HCT116 (cell line): ENCODE results near the gene OTOP2. TPM values are rescaled to one million over a fixed set of nuclear protein-coding genes. Genes with fewer than 3 reads are reported as not detected.
A peak's percentile ranks its signal among the peaks of the same experiment; 100 is the strongest.

Experiments used
- ATAC-seq: fragments of 200-7000 bp; cut with Tn5 transposase; 2 replicates; pipeline ENCODE4 v1.9.1; 2020; ENCODE audit warnings: mild to moderate bottlenecking, moderate library complexity
- BruUV-seq: library from RNA; stranded (reverse); fragments of 400-500 nt; replicated peaks from 2 replicates; lab custom pipeline; 2021; lab: Mats Ljungman, UMichigan
- CTCF ChIA-PET: fragments of 300-600 bp; sonication (Branson Sonifier 250); formaldehyde crosslinking; loops from one replicate; lab custom pipeline; 2021; ENCODE audit warnings: antibody characterized with exemption; lab: Charles Lee
- POLR2A ChIA-PET: fragments of 300-600, 350-600 bp; sonication (Branson Sonifier 250); formaldehyde crosslinking; loops from one replicate; lab custom pipeline; 2021; ENCODE audit warnings: antibody characterized with exemption; lab: Charles Lee
- RAD21 ChIA-PET, 2 experiments: fragments of 300-600 bp; sonication (Branson Sonifier 250); formaldehyde crosslinking; loops; one replicate each; lab custom pipeline; 2023; ENCODE audit warnings: low total read pairs in 2 of 2; ENCODE audit not compliant: uncharacterized antibody in 2 of 2, unreplicated experiment in 2 of 2, low non-redundant PET in 1 of 2; lab: Charles Lee
- DNase-seq: peaks from one replicate; pipeline ENCODE4 v3.0.0-alpha.2; 2010; ENCODE audit warnings: low read depth, low spot score
- H2AFZ ChIP-seq: fragments of 200-600 bp; shearing (Covaris generic), sonication (generic); 2 replicates; pipeline ENCODE4 v1.6.1; 2017; ENCODE audit warnings: low read depth, mixed run types, mixed read lengths, antibody characterized with exemption, low read length; ENCODE audit not compliant: poor library complexity, severe bottlenecking
- H3K27ac ChIP-seq: 2 replicates; pipeline ENCODE4 v1.5.1; 2012; ENCODE audit warnings: low read depth, low read length
- H3K27me3 ChIP-seq: fragments of 200-600 bp; sonication (generic); 2 replicates; pipeline ENCODE4 v1.6.1; 2016; ENCODE audit warnings: mixed run types, low read length, mixed read lengths; ENCODE audit not compliant: insufficient read depth
- H3K36me3 ChIP-seq, 2 experiments: fragments of 200-500 bp in 1 of 2; fragments of 200-600 bp in 1 of 2; sonication (Bioruptor generic) in 1 of 2; sonication (generic) in 1 of 2; 2 replicates each; pipeline versions ENCODE4 v1.5.1 to v1.6.1; 2014 to 2016; ENCODE audit warnings: low read length in 2 of 2, inconsistent platforms in 1 of 2, mixed read lengths in 1 of 2, mixed run types in 1 of 2; ENCODE audit not compliant: insufficient read depth in 2 of 2, control insufficient read depth in 1 of 2
- H3K4me1 ChIP-seq, 2 experiments: fragments of 200-600 bp in 1 of 2; sonication (generic) in 1 of 2; 2 replicates each; pipeline versions ENCODE4 v1.5.1 to v1.6.1; 2012 to 2017; ENCODE audit warnings: low read length in 2 of 2, inconsistent platforms in 1 of 2, mild to moderate bottlenecking in 1 of 2, mixed read lengths in 1 of 2, mixed run types in 1 of 2, moderate library complexity in 1 of 2; ENCODE audit not compliant: insufficient read depth in 2 of 2, control insufficient read depth in 1 of 2
- H3K4me2 ChIP-seq: fragments of 200-600 bp; sonication (generic); 2 replicates; pipeline ENCODE4 v1.6.1; 2017; ENCODE audit warnings: mixed run types, low read length, mixed read lengths
- H3K4me3 ChIP-seq, 2 experiments: fragments of 200-600 bp in 1 of 2; sonication (generic) in 1 of 2; replicated peaks in 1 of 2; 2 replicates each; pipeline ENCODE4 v1.5.1; 2011 to 2016; ENCODE audit warnings: low read length in 2 of 2, control low read depth in 1 of 2, low read depth in 1 of 2, mild to moderate bottlenecking in 1 of 2, mixed read lengths in 1 of 2, mixed run types in 1 of 2
- H3K79me2 ChIP-seq: fragments of 200-600 bp; sonication (generic); 2 replicates; pipeline ENCODE4 v1.6.1; 2017; ENCODE audit warnings: mild to moderate bottlenecking, mixed run types, low read length, moderate library complexity, mixed read lengths; ENCODE audit not compliant: insufficient read depth
- H3K9ac ChIP-seq: fragments of 200-600 bp; sonication (generic); 2 replicates; pipeline ENCODE4 v1.6.1; 2016; ENCODE audit warnings: low read length, mixed read lengths
- H3K9me2 ChIP-seq: fragments of 200-600 bp; sonication (generic), shearing (Covaris generic); 2 replicates; pipeline ENCODE4 v1.6.1; 2017; ENCODE audit warnings: mixed run types, mild to moderate bottlenecking, moderate library complexity; ENCODE audit not compliant: insufficient read depth
- H3K9me3 ChIP-seq, 2 experiments: fragments of 200-500 bp in 1 of 2; fragments of 200-600 bp in 1 of 2; sonication (Bioruptor generic) in 1 of 2; sonication (generic) in 1 of 2; 2 replicates each; pipeline ENCODE4 v1.6.1; 2014 to 2017; ENCODE audit warnings: low read length in 2 of 2, mixed read lengths in 2 of 2, inconsistent platforms in 1 of 2, low read depth in 1 of 2, mild to moderate bottlenecking in 1 of 2, mixed run types in 1 of 2, moderate library complexity in 1 of 2; ENCODE audit not compliant: control insufficient read depth in 1 of 2, insufficient read depth in 1 of 2
- H4K20me1 ChIP-seq: fragments of 200-600 bp; sonication (generic), shearing (Covaris generic); 2 replicates; pipeline ENCODE4 v1.6.1; 2017; ENCODE audit warnings: mixed run types, mild to moderate bottlenecking, moderate library complexity; ENCODE audit not compliant: insufficient read depth
- EGR1 ChIP-seq: IDR thresholded peaks from 2 replicates; pipeline ENCODE4 v1.6.1; 2012; ENCODE audit warnings: low read depth
- ELF1 ChIP-seq: IDR thresholded peaks from 2 replicates; pipeline ENCODE4 v1.6.1; 2012; ENCODE audit warnings: low read depth, borderline replicate concordance
- EZH2 ChIP-seq: fragments of 200-600 bp; sonication (generic); IDR thresholded peaks from 2 replicates; pipeline ENCODE4 v1.6.1; 2017; ENCODE audit warnings: antibody characterized with exemption, mixed run types
- EZH2phosphoT487 ChIP-seq: fragments of 200-600 bp; IDR thresholded peaks from 2 replicates; pipeline ENCODE4 v1.6.1; 2018; ENCODE audit warnings: antibody characterized with exemption, borderline replicate concordance
- FOSL1 ChIP-seq: IDR thresholded peaks from 2 replicates; pipeline ENCODE4 v1.6.1; 2012; ENCODE audit warnings: low read depth
- POLR2AphosphoS5 ChIP-seq: IDR thresholded peaks from 2 replicates; pipeline ENCODE4 v1.6.1; 2011; ENCODE audit warnings: mild to moderate bottlenecking, low read depth, low read length, moderate library complexity
- RAD21 ChIP-seq: IDR thresholded peaks from 2 replicates; pipeline ENCODE4 v1.6.1; 2012; ENCODE audit warnings: low read depth, mild to moderate bottlenecking
- SP1 ChIP-seq: IDR thresholded peaks from 2 replicates; pipeline ENCODE4 v1.6.1; 2012; ENCODE audit warnings: low read depth
- YY1 ChIP-seq: IDR thresholded peaks from 2 replicates; pipeline ENCODE4 v1.6.1; 2011; ENCODE audit warnings: low read length, low read depth, moderate library complexity, mild to moderate bottlenecking; ENCODE audit not compliant: insufficient replicate concordance; ENCODE audit errors: extremely low read depth
- ZFX ChIP-seq: fragments of 450-650 bp; IDR thresholded peaks from 2 replicates; pipeline ENCODE4 v1.6.1; 2017
- ZNF274 ChIP-seq: fragments of 200-500 bp; sonication (Bioruptor generic); IDR thresholded peaks from 2 replicates; pipeline ENCODE4 v1.6.1; 2014; ENCODE audit warnings: mild to moderate bottlenecking, low read depth, low read length, inconsistent platforms
- intact Hi-C: fragments of 100-400 bp; cut with micrococcal nuclease; formaldehyde crosslinking; loops from 2 replicates; pipeline ENCODE4 v1.10.0; 2022
- total RNA-seq: library from RNA; stranded (reverse); gene quantifications from one replicate; pipeline ENCODE4 v1.2.1, GENCODE V29; 2021; ENCODE audit not compliant: unreplicated experiment
- TF ChIP-seq, protein P1 (sequence below), 3 experiments: fragments of 200-600 bp in 1 of 3; sonication (generic) in 1 of 3; IDR thresholded peaks in 2 of 3; conservative IDR thresholded peaks in 1 of 3; 2 replicates each; pipeline ENCODE4 v1.5.1; 2012 to 2017; ENCODE audit warnings: low read depth in 2 of 3, low read length in 2 of 3, antibody characterized with exemption in 1 of 3, borderline replicate concordance in 1 of 3, control low read depth in 1 of 3, mild to moderate bottlenecking in 1 of 3, mixed read lengths in 1 of 3, mixed run types in 1 of 3, moderate library complexity in 1 of 3; ENCODE audit not compliant: insufficient read depth in 1 of 3

The OTOP2 gene
- total RNA-seq, 1 experiment from 2014 or later, result not detected

DNA sequence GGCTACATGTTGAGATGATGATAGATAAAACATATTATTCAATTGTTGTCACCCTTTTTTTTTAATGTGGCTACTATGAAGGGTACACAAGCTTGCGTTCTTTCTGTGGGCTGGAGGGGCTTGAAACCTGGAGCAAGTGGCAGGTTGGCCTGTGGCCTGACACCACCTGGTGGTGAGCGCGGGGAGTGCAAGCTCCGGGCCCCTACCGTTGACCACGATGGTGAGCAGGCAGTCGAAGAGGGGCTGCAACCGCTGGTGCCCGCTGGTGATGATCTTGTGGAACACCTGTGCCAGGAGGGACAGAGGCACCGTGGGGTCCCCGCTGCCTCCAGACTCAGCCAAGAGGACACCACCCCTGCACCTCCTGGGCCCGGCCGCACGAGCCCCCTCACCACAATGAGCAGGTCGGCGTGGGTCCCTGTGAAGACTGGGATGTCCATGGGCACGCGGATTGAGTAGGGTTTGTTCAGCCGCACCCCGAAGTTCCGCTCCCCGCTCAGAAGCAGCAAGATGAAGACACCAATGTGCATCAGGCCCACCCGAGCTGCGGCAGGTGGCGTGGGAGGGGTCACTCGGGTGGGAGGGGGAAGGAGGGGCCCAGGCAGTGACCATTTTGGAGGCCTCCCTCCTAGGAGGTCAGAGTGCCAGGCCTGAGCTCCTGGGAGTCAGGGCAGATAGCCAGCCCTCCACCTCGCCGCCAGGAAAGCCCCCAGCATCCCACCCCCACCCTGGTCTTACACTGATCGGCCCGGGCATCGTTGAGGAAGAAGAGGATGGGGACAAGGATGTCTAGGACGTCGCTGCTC, 34.1 kb downstream of the OTOP2 start:
- TF ChIP-seq ZNF274 (no peak), FOSL1 (no peak), POLR2AphosphoS5 (no peak), EZH2 (no peak), ZFX (no peak), EGR1 (no peak), SP1 (no peak), RAD21 (peak; percentile 96), ELF1 (no peak), EZH2phosphoT487 (no peak), YY1 (no peak)
- TF ChIP-seq, protein P1, sequence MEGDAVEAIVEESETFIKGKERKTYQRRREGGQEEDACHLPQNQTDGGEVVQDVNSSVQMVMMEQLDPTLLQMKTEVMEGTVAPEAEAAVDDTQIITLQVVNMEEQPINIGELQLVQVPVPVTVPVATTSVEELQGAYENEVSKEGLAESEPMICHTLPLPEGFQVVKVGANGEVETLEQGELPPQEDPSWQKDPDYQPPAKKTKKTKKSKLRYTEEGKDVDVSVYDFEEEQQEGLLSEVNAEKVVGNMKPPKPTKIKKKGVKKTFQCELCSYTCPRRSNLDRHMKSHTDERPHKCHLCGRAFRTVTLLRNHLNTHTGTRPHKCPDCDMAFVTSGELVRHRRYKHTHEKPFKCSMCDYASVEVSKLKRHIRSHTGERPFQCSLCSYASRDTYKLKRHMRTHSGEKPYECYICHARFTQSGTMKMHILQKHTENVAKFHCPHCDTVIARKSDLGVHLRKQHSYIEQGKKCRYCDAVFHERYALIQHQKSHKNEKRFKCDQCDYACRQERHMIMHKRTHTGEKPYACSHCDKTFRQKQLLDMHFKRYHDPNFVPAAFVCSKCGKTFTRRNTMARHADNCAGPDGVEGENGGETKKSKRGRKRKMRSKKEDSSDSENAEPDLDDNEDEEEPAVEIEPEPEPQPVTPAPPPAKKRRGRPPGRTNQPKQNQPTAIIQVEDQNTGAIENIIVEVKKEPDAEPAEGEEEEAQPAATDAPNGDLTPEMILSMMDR (IDR thresholded peaks at IDR 0.05 in 2 of 3, conservative IDR thresholded peaks at IDR 0.05 in 1 of 3; ENCODE audit: borderline replicate concordance in 1 of 3, insufficient read depth in 1 of 3, low read depth in 2 of 3, low read length in 2 of 3), result peak; percentile 94 to 99 (median 98)
- Histone ChIP-seq H3K4me2 (no peak overlapping the region), H3K27ac (no peak overlapping the region), H3K9me3 (no peaks in the 10 kb centered on the region), H3K36me3 (no peaks in the 10 kb centered on the region), H3K9ac (no peak overlapping the region), H2AFZ (no peak overlapping the region), H3K4me1 (peaks cover 9 to 25% of the 10 kb centered on the region in 2 experiments; a peak in 3 of 4 replicates), H3K4me3 (no peak overlapping the region), H3K9me2 (no peaks in the 10 kb centered on the region), H3K27me3 (no peaks in the 10 kb centered on the region), H3K79me2 (no peaks in the 10 kb centered on the region), H4K20me1 (no peaks in the 10 kb centered on the region)
- ATAC-seq, result peak; percentile 52
- DNase-seq, result no peak
- POLR2A ChIA-PET, result interaction anchor here (1.5 kb wide), 1 partner anchor 10 kb away, joined by 3 read pairs; no protein-coding TSS in a partner anchor
- RAD21 ChIA-PET, result interaction anchor here (0.7 to 2.0 kb wide), 6 partner anchors 35 to 115 kb away, joined by 3 to 6 read pairs (median 4); partner anchors contain the start of gene USH1G (in 1 of the 2)
- BruUV-seq, result no TSS peak
- CTCF ChIA-PET, result interaction anchor here (0.6 to 2.6 kb wide), 30 partner anchors 9 to 331 kb away, joined by 3 to 22 read pairs (median 4); partner anchors contain the start of genes FDXR, MRPL58, OTOP2 and SLC25A19
- intact Hi-C loops, result loop anchor here (1.0 to 5.0 kb wide), 3 partner anchors 35 to 167 kb away; partner anchors contain the start of genes FDXR and USH1G
